ENCODE measurements around the gene RHBDL3.

DNA sequence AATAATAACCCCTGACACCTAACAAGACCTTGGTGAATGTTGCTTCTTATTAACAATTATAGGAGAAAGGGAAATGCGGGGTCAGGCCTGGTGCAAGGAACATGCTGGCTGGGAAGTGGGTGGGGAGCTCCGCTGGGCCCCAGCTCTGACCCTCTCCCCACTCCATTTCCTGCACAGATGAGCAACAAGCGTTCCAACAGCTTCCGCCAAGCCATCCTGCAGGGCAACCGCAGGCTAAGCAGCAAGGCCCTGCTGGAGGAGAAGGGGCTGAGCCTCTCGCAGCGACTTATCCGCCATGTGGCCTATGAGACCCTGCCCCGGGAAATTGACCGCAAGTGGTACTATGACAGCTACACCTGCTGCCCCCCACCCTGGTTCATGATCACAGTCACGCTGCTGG, 23.0 kb downstream of the RHBDL3 start:
- TF ChIP-seq NRF1 (IDR thresholded peaks at IDR 0.05; ENCODE audit: low read depth, low read length): no peak
- no peak for TF ChIP-seq JUND (IDR thresholded peaks at IDR 0.05; ENCODE audit: low read length)
- TF ChIP-seq, protein P1, sequence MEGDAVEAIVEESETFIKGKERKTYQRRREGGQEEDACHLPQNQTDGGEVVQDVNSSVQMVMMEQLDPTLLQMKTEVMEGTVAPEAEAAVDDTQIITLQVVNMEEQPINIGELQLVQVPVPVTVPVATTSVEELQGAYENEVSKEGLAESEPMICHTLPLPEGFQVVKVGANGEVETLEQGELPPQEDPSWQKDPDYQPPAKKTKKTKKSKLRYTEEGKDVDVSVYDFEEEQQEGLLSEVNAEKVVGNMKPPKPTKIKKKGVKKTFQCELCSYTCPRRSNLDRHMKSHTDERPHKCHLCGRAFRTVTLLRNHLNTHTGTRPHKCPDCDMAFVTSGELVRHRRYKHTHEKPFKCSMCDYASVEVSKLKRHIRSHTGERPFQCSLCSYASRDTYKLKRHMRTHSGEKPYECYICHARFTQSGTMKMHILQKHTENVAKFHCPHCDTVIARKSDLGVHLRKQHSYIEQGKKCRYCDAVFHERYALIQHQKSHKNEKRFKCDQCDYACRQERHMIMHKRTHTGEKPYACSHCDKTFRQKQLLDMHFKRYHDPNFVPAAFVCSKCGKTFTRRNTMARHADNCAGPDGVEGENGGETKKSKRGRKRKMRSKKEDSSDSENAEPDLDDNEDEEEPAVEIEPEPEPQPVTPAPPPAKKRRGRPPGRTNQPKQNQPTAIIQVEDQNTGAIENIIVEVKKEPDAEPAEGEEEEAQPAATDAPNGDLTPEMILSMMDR (IDR thresholded peaks at IDR 0.05; ENCODE audit: control extremely low read depth in 1 of 3, insufficient read depth in 1 of 3, low read depth in 1 of 3, low read length in 3 of 3): no peak
- TF ChIP-seq POLR2A (IDR thresholded peaks at IDR 0.05; ENCODE audit: control extremely low read depth in 1 of 2, low read depth in 2 of 2, low read length in 2 of 2): no peak
- no peak for TF ChIP-seq EGR1 (IDR thresholded peaks at IDR 0.05; ENCODE audit: borderline replicate concordance, low read depth, low read length)
- no peak for TF ChIP-seq POLR2AphosphoS5 (IDR thresholded peaks at IDR 0.05; ENCODE audit: low read depth, low read length)
- TF ChIP-seq TEAD4 (IDR thresholded peaks at IDR 0.05; ENCODE audit: low read depth, low read length): no peak
- no peak for TF ChIP-seq EZH2 (IDR thresholded peaks at IDR 0.05; ENCODE audit: low read depth, low read length, severe bottlenecking)
- no peak for TF ChIP-seq EP300 (IDR thresholded peaks at IDR 0.05; ENCODE audit: borderline replicate concordance in 1 of 2, low read depth in 2 of 2, low read length in 2 of 2)
- TF ChIP-seq TAF7 (optimal IDR thresholded peaks at IDR 0.05; ENCODE audit: borderline replicate concordance, low read depth, low read length): no peak
